Hematopoietic multipotent progenitor cell treated with erythropoietin and hydrocortisone succinate and interleukin-3 and kit ligand, for 6 days (in vitro differentiated cells): ENCODE results near the gene CCDC170.
"Not testable (repeated sequence)": the region's sequence is repeated elsewhere in the genome, so short reads cannot be mapped to it uniquely, and the experiment has no call there.

ENCODE experiments used
- DNase-seq: peaks from one replicate; pipeline ENCODE4 v3.0.0-alpha.2; 2015

Gene CCDC170

GRCh38 chr6:151493804-151494234 lies at the start of gene CCDC170:
Gene CCDC170, plus strand, starts transcription at chr6:151494017. Its CDS starts 112 bp downstream, at chr6:151494129.
- DNase-seq: peak; percentile 23

- peak; percentile 63 for DNase-seq
Observed at GRCh38 chr6:151445482-151445881, 48.3 kb upstream of the CCDC170 start.

GRCh38 chr6:151447237-151447636 lies 46.6 kb upstream of the CCDC170 start:
- DNase-seq: no peak

- no peak for DNase-seq
Observed at GRCh38 chr6:151448623-151449022, 45.2 kb upstream of the CCDC170 start.

GRCh38 chr6:151450928-151451327 lies 42.9 kb upstream of the CCDC170 start:
- not testable (repeated sequence) for DNase-seq

GRCh38 chr6:151451417-151451949 lies 42.3 kb upstream of the CCDC170 start:
- peak; percentile 16 for DNase-seq

GRCh38 chr6:151451950-151452749 lies 41.7 kb upstream of the CCDC170 start, which contains the start of gene RMND1:
Gene RMND1, minus strand, starts transcription at chr6:151452126. Its CDS starts 6,315 bp downstream, at chr6:151445811.
- DNase-seq: peak; percentile 100

- DNase-seq: peak; percentile 37
Observed at GRCh38 chr6:151452750-151453427, 40.9 kb upstream of the CCDC170 start.

GRCh38 chr6:151455751-151456398 lies 37.9 kb upstream of the CCDC170 start:
- not testable (repeated sequence) for DNase-seq

- DNase-seq: no peak
Observed at GRCh38 chr6:151461673-151462072, 32.1 kb upstream of the CCDC170 start.

- DNase-seq: no peak
Observed at GRCh38 chr6:151464702-151465101, 29.1 kb upstream of the CCDC170 start.

- peak; percentile 87 for DNase-seq
Observed at GRCh38 chr6:151475653-151476523, 17.9 kb upstream of the CCDC170 start.

- no peak for DNase-seq
Observed at GRCh38 chr6:151477726-151478125, 16.1 kb upstream of the CCDC170 start.

- no peak for DNase-seq
Observed at GRCh38 chr6:151478670-151479069, 15.1 kb upstream of the CCDC170 start.

- DNase-seq: peak; percentile 68
Observed at GRCh38 chr6:151481786-151482185, 12.0 kb upstream of the CCDC170 start.

GRCh38 chr6:151482290-151482689 lies 11.5 kb upstream of the CCDC170 start:
- peak; percentile 43 for DNase-seq

- DNase-seq: no peak
Observed at GRCh38 chr6:151483994-151484393, 9.8 kb upstream of the CCDC170 start.

- no peak for DNase-seq
Observed at GRCh38 chr6:151488226-151488625, 5.6 kb upstream of the CCDC170 start.

- DNase-seq: no peak
Observed at GRCh38 chr6:151490996-151491395, 2.8 kb upstream of the CCDC170 start.

GRCh38 chr6:151493161-151493803 lies 535 bp upstream of the CCDC170 start:
- DNase-seq: no peak

GRCh38 chr6:151494235-151494935 lies 568 bp downstream of the CCDC170 start:
- DNase-seq: peak; percentile 28
